Activated CD4-positive, alpha-beta memory T cell treated with anti-CD3 and anti-CD28 coated beads for 36 hours (primary cell): ENCODE data around the gene LLGL1. TPM values are rescaled to one million over a fixed set of nuclear protein-coding genes. Genes with fewer than 3 reads are reported as not detected.
A peak's percentile ranks its signal among the peaks of the same experiment; 100 is the strongest.

Experiments used
- CTCF ChIA-PET: fragments of 350-600 bp; sonication (Branson Sonifier 250); formaldehyde crosslinking; loops from one replicate; lab custom pipeline; 2021; ENCODE audit warnings: antibody characterized with exemption, inconsistent platforms; lab: Charles Lee
- POLR2A ChIA-PET: fragments of 350-600 bp; sonication (Branson Sonifier 250); formaldehyde crosslinking; loops from one replicate; lab custom pipeline; 2021; ENCODE audit warnings: antibody characterized with exemption; lab: Charles Lee
- DNase-seq: peaks from one replicate; pipeline ENCODE4 v3.0.0-alpha.2; 2020
- H3K27ac Mint-ChIP-seq: one replicate; pipeline ENCODE4 v1.8.0; 2021; ENCODE audit warnings: mixed read lengths
- H3K27me3 Mint-ChIP-seq: one replicate; pipeline ENCODE4 v1.8.0; 2021; ENCODE audit warnings: mixed read lengths
- H3K36me3 Mint-ChIP-seq: one replicate; pipeline ENCODE4 v1.8.0; 2021; ENCODE audit warnings: mixed read lengths
- H3K4me1 Mint-ChIP-seq: one replicate; pipeline ENCODE4 v1.8.0; 2021; ENCODE audit warnings: low read depth, mixed read lengths
- H3K4me3 Mint-ChIP-seq: one replicate; pipeline ENCODE4 v1.8.0; 2021; ENCODE audit warnings: mild to moderate bottlenecking, mixed read lengths
- H3K9me3 Mint-ChIP-seq: one replicate; pipeline ENCODE4 v1.8.0; 2021; ENCODE audit warnings: mixed read lengths
- intact Hi-C: fragments of 100-400 bp; cut with micrococcal nuclease; formaldehyde crosslinking; loops from one replicate; pipeline ENCODE4 v1.15.1; 2023
- total RNA-seq, 2 experiments: library from RNA; stranded (reverse); gene quantifications; one replicate each; pipeline ENCODE4 v1.2.3, GENCODE V29; 2021

The LLGL1 gene
- total RNA-seq, 2 experiments from 2014 or later: 27.3 to 27.5 TPM

- DNase-seq: no peak
- ChIA-PET CTCF (no interaction called here), POLR2A (interaction anchor here (1.2 kb wide), 1 partner anchor 12 kb away, joined by 4 read pairs; no protein-coding TSS in a partner anchor)
- intact Hi-C loops: no loop called here
- Mint-ChIP-seq H3K9me3 (no peaks in the 10 kb centered on the region), H3K27ac (no peak overlapping the region), H3K4me1 (peaks cover 31% of the 10 kb centered on the region), H3K4me3 (peak overlapping the region; percentile 20), H3K27me3 (no peaks in the 10 kb centered on the region), H3K36me3 (peaks cover 24% of the 10 kb centered on the region)
Measured at GRCh38 chr17:18256351-18256750, 30.9 kb downstream of the LLGL1 start.

- Mint-ChIP-seq H3K4me3 (peak overlapping the region; percentile 96), H3K27me3 (no peaks in the 10 kb centered on the region), H3K4me1 (peaks cover 35% of the 10 kb centered on the region), H3K36me3 (peaks cover 21% of the 10 kb centered on the region), H3K9me3 (no peaks in the 10 kb centered on the region), H3K27ac (peak overlapping the region; percentile 82)
- ChIA-PET POLR2A (interaction anchor here (1.2 kb wide), 1 partner anchor 12 kb away, joined by 4 read pairs; no protein-coding TSS in a partner anchor), CTCF (interaction anchor here (1.0 kb wide), 1 partner anchor 369 kb away, joined by 3 read pairs; no protein-coding TSS in a partner anchor)
- intact Hi-C loops: no loop called here
- DNase-seq: no peak
Measured at GRCh38 chr17:18256776-18257175, 31.3 kb downstream of the LLGL1 start.

- intact Hi-C loops: no loop called here
- Mint-ChIP-seq H3K27me3 (no peaks in the 10 kb centered on the region), H3K4me1 (peaks cover 42% of the 10 kb centered on the region), H3K36me3 (peaks cover 20% of the 10 kb centered on the region), H3K9me3 (no peaks in the 10 kb centered on the region), H3K4me3 (peak overlapping the region; percentile 96), H3K27ac (peak overlapping the region; percentile 82)
- DNase-seq: peak; percentile 71
- ChIA-PET CTCF (interaction anchor here (1.0 kb wide), 1 partner anchor 368 kb away, joined by 3 read pairs; no protein-coding TSS in a partner anchor), POLR2A (no interaction called here)
Measured at GRCh38 chr17:18257268-18257981, 32.0 kb downstream of the LLGL1 start.

DNA sequence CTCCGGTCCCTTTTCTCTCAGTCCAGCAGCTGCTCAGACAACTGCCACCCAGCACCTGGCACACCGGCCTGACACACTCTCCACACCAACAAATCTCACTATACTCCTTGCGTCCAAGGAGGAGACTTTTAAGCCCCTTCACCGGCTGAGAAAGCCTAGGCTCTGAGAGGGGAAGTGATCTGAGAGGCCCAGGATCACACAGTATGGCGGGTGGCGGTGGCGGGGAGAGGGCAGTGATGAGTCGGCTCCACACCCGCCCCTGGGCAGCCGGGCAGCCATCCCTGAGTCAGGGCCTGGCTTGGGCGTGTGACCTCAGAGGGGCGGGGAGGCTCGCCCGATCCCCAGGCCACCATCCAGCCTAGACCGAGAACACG, 32.5 kb downstream of the LLGL1 start:
- H3K9me3 Mint-ChIP-seq: no peaks in the 10 kb centered on the region
- peaks cover 20% of the 10 kb centered on the region for H3K36me3 Mint-ChIP-seq
- DNase-seq: peak; percentile 75
- peaks cover 43% of the 10 kb centered on the region for H3K4me1 Mint-ChIP-seq
- H3K27me3 Mint-ChIP-seq: no peaks in the 10 kb centered on the region
- intact Hi-C loops: no loop called here
- H3K4me3 Mint-ChIP-seq: peak overlapping the region; percentile 96
- CTCF ChIA-PET: interaction anchor here (1.0 kb wide), 1 partner anchor 368 kb away, joined by 3 read pairs; no protein-coding TSS in a partner anchor
- POLR2A ChIA-PET: no interaction called here
- peak overlapping the region; percentile 82 for H3K27ac Mint-ChIP-seq

DNA sequence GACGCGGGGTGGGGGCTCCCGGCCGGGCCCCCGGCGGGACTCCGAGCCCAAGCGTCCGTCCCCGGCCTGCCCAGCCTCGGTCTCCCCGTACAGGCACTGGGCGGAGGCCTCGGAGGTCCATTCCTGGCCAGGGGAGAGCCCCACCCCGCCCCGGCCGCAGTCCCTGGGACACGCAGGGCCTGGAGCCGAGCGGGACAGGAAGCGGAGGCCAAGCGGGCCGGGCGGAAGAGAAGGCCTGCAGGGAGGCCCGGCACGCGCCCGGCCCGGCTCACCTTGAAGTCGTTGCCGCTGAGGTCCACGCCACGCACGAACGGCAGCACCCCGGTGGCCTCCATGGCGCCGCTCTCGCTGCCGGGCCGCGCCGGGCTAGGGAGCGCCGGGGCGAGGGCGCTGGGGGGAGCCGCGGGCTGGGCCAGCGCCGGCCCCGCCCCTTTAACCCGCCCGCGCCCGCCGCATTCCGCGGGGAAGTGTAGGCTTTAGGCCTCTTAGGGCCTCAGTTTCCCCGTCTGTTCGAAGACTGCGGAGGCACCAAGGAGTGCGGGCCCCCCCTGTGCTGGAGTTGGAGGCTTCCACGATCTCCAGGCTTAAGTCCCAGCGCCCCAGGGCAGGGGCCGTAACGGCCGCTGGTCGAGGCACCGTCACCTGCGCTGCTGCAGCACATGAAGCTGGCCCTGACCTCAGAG, 33.1 kb downstream of the LLGL1 start, which contains the start of gene FLII:
Gene FLII, minus strand, starts transcription at position 383 of the 683 bp plus-strand sequence. Its CDS starts 48 bp downstream, at position 335.
- Mint-ChIP-seq H3K27ac (peak within 1 kb of the TSS; percentile 84), H3K4me3 (peak within 1 kb of the TSS; percentile 96), H3K27me3 (no peaks in the 10 kb centered on the region), H3K36me3 (peaks cover 18% of the 10 kb centered on the region), H3K9me3 (no peaks in the 10 kb centered on the region), H3K4me1 (peaks cover 43% of the 10 kb centered on the region)
- peak; percentile 55 for DNase-seq
- CTCF ChIA-PET: interaction anchor here (0.6 to 1.6 kb wide), 2 partner anchors 10 to 105 kb away, joined by 3 to 6 read pairs; partner anchors contain the start of gene SHMT1
- POLR2A ChIA-PET: interaction anchor here (0.6 kb wide), 1 partner anchor 172 kb away, joined by 3 read pairs; no protein-coding TSS in a partner anchor
- intact Hi-C loops: no loop called here

DNA sequence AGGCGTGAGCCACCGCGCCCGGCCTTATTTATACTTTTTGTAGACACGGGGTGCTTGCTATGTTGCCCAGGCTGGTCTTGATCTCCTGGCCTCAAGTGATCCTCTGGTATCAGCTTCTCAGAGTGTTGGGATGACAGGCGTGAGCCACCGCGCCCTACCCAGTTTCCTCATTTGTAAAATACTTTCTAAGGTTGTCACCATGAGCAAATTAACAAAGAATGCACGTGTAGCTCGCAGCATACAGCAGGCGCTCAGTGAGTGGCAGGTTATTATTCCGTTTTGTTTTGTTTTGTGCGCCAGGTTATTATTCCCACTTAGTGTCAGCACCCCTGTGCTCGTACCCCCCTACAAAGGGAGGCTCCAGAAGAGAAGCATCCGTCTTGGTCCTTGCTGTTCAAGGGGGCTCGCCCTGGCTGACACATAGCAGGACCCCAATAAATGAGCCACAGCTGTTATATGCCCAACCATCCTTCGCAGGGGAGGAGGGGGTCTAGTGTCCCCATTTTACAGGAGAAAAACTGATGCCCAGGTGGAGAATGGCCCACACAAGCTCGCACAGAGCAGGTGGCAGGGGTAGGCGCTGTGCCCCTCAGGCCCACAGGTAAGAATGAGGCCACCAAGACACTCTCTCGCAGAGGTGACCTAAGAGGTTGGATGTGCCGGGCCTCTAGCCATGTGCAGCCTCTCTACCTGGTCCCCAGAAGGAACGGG, 34.3 kb downstream of the LLGL1 start:
- Mint-ChIP-seq H3K36me3 (peaks cover 11% of the 10 kb centered on the region), H3K27me3 (no peaks in the 10 kb centered on the region), H3K4me3 (peak overlapping the region; percentile 75), H3K27ac (peak overlapping the region; percentile 75), H3K9me3 (no peaks in the 10 kb centered on the region), H3K4me1 (peaks cover 43% of the 10 kb centered on the region)
- no peak for DNase-seq
- intact Hi-C loops: loop anchor here (1.0 to 2.0 kb wide), 3 partner anchors 35 to 76 kb away; partner anchors contain the start of genes ALKBH5, LLGL1 and SMCR8
- CTCF ChIA-PET: interaction anchor here (1.6 kb wide), 1 partner anchor 11 kb away, joined by 6 read pairs; no protein-coding TSS in a partner anchor
- POLR2A ChIA-PET: no interaction called here

DNA sequence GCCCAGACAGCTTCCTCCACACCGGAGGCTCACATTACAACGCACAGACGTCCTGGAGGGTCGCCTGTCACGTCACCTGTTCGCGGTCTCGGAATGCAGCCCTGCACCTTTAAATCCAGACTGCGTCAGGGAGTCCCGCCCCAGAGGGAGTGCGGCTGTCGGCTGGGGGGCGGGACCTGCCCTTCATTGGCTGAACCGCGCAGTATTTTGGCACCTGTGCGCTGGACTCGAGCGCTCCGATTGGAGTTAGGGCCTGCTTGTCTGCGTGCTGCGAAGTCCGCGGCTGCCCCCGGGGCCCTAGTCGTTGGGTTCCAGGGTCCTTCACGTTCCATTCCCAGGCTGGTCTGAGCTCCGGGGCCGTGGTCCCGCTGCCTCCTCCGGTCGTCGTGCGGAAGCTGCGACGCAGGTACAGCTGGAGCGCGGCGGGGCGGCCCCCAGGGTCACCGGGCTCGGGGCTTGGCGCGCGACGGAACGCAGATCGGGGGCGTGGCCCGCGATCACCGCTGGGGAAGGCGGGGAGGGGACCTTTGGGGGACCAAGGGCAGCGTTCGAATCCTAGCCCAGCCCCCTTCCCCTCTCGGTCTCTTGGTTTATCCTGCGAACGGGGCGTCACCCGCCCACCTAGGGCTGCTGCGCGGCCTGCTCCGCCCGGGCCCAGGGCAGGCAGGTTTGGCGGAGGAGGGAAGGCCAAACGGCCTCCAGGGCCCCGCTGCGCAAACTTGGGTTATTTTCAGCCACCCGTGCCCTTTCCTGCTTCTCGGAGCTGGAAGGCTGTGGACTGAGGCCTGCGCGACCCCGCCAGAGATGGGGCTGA, 35.1 kb downstream of the LLGL1 start, which contains the start of gene MIEF2:
Gene MIEF2, plus strand, starts transcription at position 331 of the 814 bp plus-strand sequence. CDS start 2,059 bp downstream, outside the sequence.
- H3K27me3 Mint-ChIP-seq: no peaks in the 10 kb centered on the region
- H3K4me3 Mint-ChIP-seq: peak within 1 kb of the TSS; percentile 75
- peak within 1 kb of the TSS; percentile 75 for H3K27ac Mint-ChIP-seq
- ChIA-PET POLR2A (interaction anchor here (1.2 kb wide), 1 partner anchor 12 kb away, joined by 3 read pairs; no protein-coding TSS in a partner anchor), CTCF (interaction anchor here (0.9 to 1.6 kb wide), 3 partner anchors 12 to 43 kb away, joined by 3 to 6 read pairs (median 3); no protein-coding TSS in a partner anchor)
- H3K9me3 Mint-ChIP-seq: no peaks in the 10 kb centered on the region
- intact Hi-C loops: loop anchor here (1.0 to 2.0 kb wide), 3 partner anchors 36 to 77 kb away; partner anchors contain the start of genes ALKBH5, LLGL1 and SMCR8
- peaks cover 43% of the 10 kb centered on the region for H3K4me1 Mint-ChIP-seq
- DNase-seq: peak; percentile 95
- H3K36me3 Mint-ChIP-seq: peaks cover 8% of the 10 kb centered on the region

GRCh38 chr17:18261146-18261515, 35.7 kb downstream of the LLGL1 start:
- ChIA-PET POLR2A (interaction anchor here (0.6 to 1.2 kb wide), 2 partner anchors 12 to 13 kb away, joined by 3 read pairs; no protein-coding TSS in a partner anchor), CTCF (interaction anchor here (0.9 to 1.4 kb wide), 2 partner anchors 14 to 43 kb away, joined by 3 read pairs; no protein-coding TSS in a partner anchor)
- no peaks in the 10 kb centered on the region for H3K9me3 Mint-ChIP-seq
- H3K36me3 Mint-ChIP-seq: peaks cover 7% of the 10 kb centered on the region
- no peaks in the 10 kb centered on the region for H3K27me3 Mint-ChIP-seq
- H3K4me1 Mint-ChIP-seq: peaks cover 40% of the 10 kb centered on the region
- peak; percentile 65 for DNase-seq
- intact Hi-C loops: loop anchor here (2.0 kb wide), 1 partner anchor 36 kb away; the partner anchor contains the start of gene LLGL1
- peak overlapping the region; percentile 75 for H3K27ac Mint-ChIP-seq
- H3K4me3 Mint-ChIP-seq: peak overlapping the region; percentile 75

GRCh38 chr17:18261659-18262058, 36.2 kb downstream of the LLGL1 start:
- POLR2A ChIA-PET: interaction anchor here (0.6 to 1.2 kb wide), 2 partner anchors 11 to 14 kb away, joined by 3 read pairs; no protein-coding TSS in a partner anchor
- CTCF ChIA-PET: interaction anchor here (1.4 kb wide), 1 partner anchor 44 kb away, joined by 3 read pairs; no protein-coding TSS in a partner anchor
- DNase-seq: no peak
- intact Hi-C loops: loop anchor here (2.0 kb wide), 1 partner anchor 37 kb away; the partner anchor contains the start of gene LLGL1
- Mint-ChIP-seq H3K4me3 (peak overlapping the region; percentile 75), H3K36me3 (peaks cover 5% of the 10 kb centered on the region), H3K4me1 (peaks cover 37% of the 10 kb centered on the region), H3K27me3 (no peaks in the 10 kb centered on the region), H3K9me3 (no peaks in the 10 kb centered on the region), H3K27ac (no peak overlapping the region)

- peaks cover 2% of the 10 kb centered on the region for H3K36me3 Mint-ChIP-seq
- intact Hi-C loops: no loop called here
- H3K4me1 Mint-ChIP-seq: peaks cover 32% of the 10 kb centered on the region
- no peaks in the 10 kb centered on the region for H3K9me3 Mint-ChIP-seq
- ChIA-PET CTCF (interaction anchor here (0.8 kb wide), 1 partner anchor 19 kb away, joined by 3 read pairs; no protein-coding TSS in a partner anchor), POLR2A (no interaction called here)
- peak overlapping the region; percentile 75 for H3K4me3 Mint-ChIP-seq
- no peak for DNase-seq
- no peaks in the 10 kb centered on the region for H3K27me3 Mint-ChIP-seq
- H3K27ac Mint-ChIP-seq: no peak overlapping the region
Measured at GRCh38 chr17:18262111-18262510, 36.7 kb downstream of the LLGL1 start.
